Activated T-cell treated with anti-CD3 and anti-CD28 coated beads, Interleukin-2, amount 50 U/mL, for 4 hours (primary cell): Measurements from ENCODE around the gene CUX1. TPM values are rescaled to one million over a fixed set of nuclear protein-coding genes. Genes with fewer than 3 reads are reported as not detected.

ENCODE experiments used
- ATAC-seq, 2 donors: fragments of 200-7000 bp; cut with Tn5 transposase; one replicate each; pipeline ENCODE4 v1.10.0; 2021
- DNase-seq: peaks from one replicate; pipeline ENCODE4 v3.0.0-alpha.2; 2020
- H3K27me3 Mint-ChIP-seq: one replicate; pipeline ENCODE4 v1.8.0; 2021; ENCODE audit warnings: low read depth, mixed read lengths
- H3K36me3 Mint-ChIP-seq: one replicate; pipeline ENCODE4 v1.8.0; 2022; ENCODE audit warnings: mixed read lengths; ENCODE audit not compliant: insufficient read depth
- H3K4me1 Mint-ChIP-seq: one replicate; pipeline ENCODE4 v1.8.0; 2021; ENCODE audit warnings: low read depth, mixed read lengths
- H3K4me3 Mint-ChIP-seq: one replicate; pipeline ENCODE4 v1.8.0; 2021; ENCODE audit warnings: mild to moderate bottlenecking, moderate library complexity, mixed read lengths
- H3K9me3 Mint-ChIP-seq: one replicate; pipeline ENCODE4 v1.8.0; 2021; ENCODE audit warnings: mixed read lengths
- total RNA-seq, 3 donors: library from RNA; stranded (reverse); gene quantifications; one replicate each; pipeline ENCODE4 v1.2.1, GENCODE V29; 2021

Gene CUX1
- total RNA-seq, 3 donors from 2014 or later = 18.6 to 21.6 (median 20.7) TPM

DNA sequence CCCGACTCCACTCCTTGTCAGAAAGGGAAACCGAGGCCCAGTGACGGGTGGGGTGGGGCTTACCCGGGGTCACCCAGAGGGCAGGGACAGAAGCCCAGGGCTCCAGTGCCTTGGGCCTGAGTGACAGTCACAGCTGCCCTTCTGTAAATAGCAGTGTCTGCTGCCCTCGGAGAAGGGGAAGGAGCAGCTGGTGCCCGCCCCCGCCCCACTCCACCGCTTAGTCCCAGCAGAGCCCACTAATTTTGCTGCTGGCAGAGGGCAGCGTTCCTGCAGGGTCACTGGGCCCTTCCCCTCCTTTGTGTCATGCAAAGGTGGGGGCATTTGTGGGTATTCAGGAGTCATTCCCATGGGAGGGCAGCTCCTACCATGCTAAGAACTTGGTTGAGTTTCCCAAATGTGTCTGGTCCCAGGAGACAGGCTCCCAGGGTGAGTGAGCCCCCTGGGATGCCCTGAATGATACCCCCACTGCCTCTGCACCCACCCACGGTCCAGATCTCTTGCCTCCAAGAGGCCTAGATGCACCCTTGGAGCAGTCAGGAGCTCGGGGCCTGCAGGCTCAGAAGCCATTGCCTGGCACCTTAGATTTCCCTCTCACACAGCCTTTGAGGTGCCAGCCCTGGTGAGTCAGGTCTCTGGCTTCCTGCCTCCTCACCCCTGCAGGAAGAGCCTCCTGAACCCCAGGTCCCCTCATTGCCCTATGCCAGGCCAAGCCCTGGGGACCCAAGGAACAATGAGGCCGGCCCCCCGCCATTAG, 486.4 kb downstream of the CUX1 start:
- DNase-seq = no peak
- H3K4me1 Mint-ChIP-seq = peaks cover 12% of the 10 kb centered on the region
- H3K4me3 Mint-ChIP-seq = no peak overlapping the region
- no peaks in the 10 kb centered on the region for H3K9me3 Mint-ChIP-seq
- H3K36me3 Mint-ChIP-seq = no peaks in the 10 kb centered on the region
- no peak for ATAC-seq
- H3K27me3 Mint-ChIP-seq = no peaks in the 10 kb centered on the region

DNA sequence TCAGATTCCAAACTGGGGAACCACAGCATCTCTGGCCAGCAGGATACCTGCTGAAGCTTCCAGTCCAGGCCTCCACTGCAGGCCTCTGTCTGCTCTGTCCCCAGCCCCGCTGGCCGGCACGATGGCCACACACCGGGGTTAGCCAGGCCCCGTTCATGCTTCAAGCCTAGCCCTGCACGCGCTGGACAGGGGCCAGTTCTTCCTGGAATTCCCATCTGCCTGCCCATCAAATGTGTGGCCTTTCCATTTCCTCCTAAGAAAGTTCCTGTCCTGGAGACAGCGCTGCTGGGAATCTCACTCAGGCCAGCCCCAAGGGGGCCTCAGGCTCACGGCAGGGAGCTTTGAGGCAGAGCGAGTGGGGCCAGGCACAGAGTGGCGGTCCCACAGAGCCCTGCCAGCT, 487.2 kb downstream of the CUX1 start:
- Mint-ChIP-seq H3K27me3 (no peaks in the 10 kb centered on the region), H3K9me3 (no peaks in the 10 kb centered on the region), H3K4me1 (peaks cover 12% of the 10 kb centered on the region), H3K4me3 (no peak overlapping the region), H3K36me3 (no peaks in the 10 kb centered on the region)
- no peak for ATAC-seq
- DNase-seq = no peak

DNA sequence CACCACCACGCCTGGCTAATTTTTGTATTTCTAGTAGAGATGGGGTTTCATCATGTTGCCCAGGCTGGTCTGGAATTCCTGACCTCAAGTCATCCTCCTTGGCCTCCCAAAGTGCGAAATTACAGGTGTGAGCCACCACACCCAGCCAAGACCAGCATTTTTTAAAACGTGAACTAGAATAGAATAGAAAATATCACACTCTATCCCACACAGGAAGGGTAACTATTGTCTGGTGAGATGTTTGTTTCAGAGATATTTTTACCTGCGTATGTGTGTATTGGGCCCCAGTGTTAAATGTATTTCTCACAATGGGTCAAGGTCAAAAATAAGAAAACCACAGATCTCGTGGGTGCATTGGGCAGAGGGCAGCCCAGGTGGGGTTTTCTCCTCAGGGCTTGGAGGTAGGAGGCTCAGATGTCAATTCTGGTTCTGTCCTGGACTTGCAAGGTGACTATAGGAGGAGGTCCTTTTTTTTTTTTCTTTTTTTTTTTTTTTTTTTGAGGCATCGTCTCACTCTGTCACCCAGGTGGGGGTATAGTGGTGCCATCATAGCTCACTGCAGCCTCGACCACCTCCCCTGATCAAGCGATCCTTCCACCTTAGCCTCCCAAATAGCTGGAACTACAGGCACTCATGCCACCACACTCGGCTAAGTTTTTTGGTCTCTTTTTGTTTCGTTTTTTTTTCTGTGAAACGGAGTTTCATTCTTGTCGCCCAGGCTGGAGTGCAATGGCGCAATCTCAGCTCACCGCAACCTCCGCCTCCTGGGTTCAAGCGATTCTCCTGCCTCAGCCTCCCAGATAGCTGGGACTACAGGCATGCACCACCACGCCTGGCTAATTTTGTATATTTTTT, 488.2 kb downstream of the CUX1 start:
- no peaks in the 10 kb centered on the region for H3K36me3 Mint-ChIP-seq
- H3K4me1 Mint-ChIP-seq = peaks cover 12% of the 10 kb centered on the region
- ATAC-seq (no peak), DNase-seq (no peak)
- no peaks in the 10 kb centered on the region for H3K27me3 Mint-ChIP-seq
- no peak overlapping the region for H3K4me3 Mint-ChIP-seq
- H3K9me3 Mint-ChIP-seq = no peaks in the 10 kb centered on the region

DNA sequence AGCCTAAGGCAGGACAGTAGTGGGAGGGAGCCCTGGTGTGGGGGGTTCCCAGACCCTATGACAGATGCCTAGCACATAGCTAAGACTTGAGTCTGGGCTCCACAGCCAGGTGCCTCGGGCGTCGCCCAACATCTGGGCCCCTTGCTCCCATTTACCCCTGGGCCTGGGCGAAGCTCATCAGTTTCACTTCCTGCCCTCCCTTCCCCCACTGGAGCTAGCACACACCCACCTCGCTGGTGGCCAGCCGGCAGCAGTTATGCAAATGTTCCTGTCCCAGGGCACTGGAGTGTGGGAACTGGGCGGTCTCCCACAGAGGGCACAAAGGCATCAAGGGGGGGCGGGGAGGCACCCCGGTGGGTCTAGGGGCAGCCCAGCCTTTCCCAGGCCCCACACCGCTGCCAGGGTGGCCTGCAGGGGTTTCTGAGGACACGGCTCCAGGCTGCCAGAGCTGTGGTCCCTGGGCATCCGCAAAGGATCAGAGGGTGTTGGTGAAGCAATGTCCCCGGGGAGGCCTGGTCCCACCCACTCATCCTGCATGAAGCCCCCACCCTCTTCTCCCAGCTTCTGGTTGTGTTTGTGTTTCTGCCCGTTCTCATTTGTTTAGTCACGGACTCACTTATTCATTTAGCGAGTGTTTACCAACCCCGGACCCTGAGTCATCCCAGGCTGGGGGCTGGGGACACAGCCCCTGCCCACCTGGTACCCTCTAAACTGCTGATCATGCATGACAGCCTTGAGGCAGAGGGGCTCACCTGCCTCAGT, 489.7 kb downstream of the CUX1 start:
- DNase-seq = no peak
- Mint-ChIP-seq H3K4me1 (peaks cover 12% of the 10 kb centered on the region), H3K9me3 (no peaks in the 10 kb centered on the region), H3K4me3 (no peak overlapping the region), H3K36me3 (no peaks in the 10 kb centered on the region), H3K27me3 (no peaks in the 10 kb centered on the region)
- ATAC-seq = peak; percentile 49 to 64

DNA sequence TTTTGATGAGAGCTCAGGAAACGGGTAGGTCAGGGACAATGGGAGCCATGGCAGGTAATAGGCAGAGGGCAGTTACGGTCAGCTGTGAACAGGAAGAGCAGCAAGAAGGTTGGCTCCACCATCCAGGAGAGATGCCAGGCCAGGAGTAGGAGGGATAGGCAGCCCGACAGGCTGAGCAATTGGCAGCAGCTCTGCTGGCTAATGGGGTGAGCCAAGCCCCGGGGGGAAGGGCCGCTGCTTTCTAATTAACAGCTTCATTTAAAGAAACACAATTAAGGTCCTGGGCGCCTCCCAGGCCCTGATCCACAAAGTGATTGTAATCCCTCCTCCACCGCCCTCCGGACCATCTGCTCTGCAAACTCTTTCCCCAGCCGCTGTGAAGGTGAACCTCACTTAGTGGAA, 493.0 kb downstream of the CUX1 start:
- DNase-seq (no peak), ATAC-seq (no peak)
- no peaks in the 10 kb centered on the region for H3K27me3 Mint-ChIP-seq
- no peak overlapping the region for H3K4me3 Mint-ChIP-seq
- no peaks in the 10 kb centered on the region for H3K36me3 Mint-ChIP-seq
- H3K4me1 Mint-ChIP-seq = peaks cover 11% of the 10 kb centered on the region
- H3K9me3 Mint-ChIP-seq = no peaks in the 10 kb centered on the region

DNA sequence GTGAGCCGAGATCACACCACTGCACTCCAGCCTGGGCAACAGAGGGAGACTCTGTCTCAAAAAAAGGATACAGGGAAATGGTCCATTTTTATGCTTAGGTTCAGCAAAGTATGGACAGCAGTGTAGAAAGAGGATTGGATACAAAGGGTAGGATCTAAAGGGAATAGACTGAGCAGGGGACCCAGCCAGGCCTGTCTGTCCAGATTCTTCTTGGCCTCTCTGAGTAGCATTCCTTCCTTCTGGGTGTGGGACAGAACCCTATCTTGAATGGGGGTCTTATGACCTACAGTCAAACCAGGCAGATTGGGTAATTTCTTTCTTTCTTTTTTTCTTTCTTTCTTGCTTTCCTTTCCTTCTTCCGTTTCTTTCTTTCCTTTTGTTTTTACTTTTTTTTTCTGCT, 494.9 kb downstream of the CUX1 start:
- Mint-ChIP-seq H3K27me3 (no peaks in the 10 kb centered on the region), H3K4me3 (no peak overlapping the region), H3K36me3 (no peaks in the 10 kb centered on the region), H3K9me3 (no peaks in the 10 kb centered on the region), H3K4me1 (peaks cover 2% of the 10 kb centered on the region)
- no peak for DNase-seq
- ATAC-seq = no peak

DNA sequence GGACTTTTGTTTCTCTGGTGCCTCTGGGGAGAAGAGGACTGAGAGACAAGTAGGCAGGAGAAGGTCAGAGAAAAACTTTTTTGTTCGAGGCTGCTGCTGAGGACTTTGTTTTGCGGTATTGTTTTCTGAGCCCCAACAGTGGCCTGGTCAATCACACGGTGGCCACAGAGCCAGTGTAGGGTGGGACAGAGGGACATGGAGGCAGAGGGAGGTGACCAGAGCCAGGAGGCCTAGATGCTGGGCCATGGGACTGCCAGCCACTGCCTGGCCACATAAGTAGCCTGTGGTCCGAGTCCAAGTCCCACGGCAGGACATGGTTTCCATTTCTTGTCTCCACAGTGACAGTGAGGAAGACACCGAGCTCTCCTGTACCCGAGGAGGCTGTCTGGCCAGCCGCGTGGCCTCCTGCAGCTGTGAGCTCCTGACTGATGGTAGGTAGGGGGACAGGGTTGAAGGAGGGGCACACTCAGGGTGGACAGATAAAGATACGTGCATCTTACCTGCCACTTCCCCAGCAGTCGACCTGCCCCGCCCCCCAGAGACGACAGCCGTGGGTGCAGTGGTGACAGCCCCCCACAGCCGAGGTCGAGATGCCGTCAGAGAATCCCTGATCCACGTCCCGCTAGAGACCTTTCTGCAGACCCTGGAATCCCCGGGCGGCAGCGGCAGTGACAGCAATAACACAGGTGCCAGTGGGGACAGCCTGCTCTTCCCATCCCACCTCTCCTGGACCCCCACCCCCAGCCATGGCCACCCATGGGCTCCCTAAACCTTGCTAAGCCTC, 496.8 kb downstream of the CUX1 start:
- Mint-ChIP-seq H3K36me3 (no peaks in the 10 kb centered on the region), H3K27me3 (no peaks in the 10 kb centered on the region), H3K9me3 (no peaks in the 10 kb centered on the region), H3K4me3 (no peak overlapping the region), H3K4me1 (no peaks in the 10 kb centered on the region)
- no peak for DNase-seq
- ATAC-seq = no peak

DNA sequence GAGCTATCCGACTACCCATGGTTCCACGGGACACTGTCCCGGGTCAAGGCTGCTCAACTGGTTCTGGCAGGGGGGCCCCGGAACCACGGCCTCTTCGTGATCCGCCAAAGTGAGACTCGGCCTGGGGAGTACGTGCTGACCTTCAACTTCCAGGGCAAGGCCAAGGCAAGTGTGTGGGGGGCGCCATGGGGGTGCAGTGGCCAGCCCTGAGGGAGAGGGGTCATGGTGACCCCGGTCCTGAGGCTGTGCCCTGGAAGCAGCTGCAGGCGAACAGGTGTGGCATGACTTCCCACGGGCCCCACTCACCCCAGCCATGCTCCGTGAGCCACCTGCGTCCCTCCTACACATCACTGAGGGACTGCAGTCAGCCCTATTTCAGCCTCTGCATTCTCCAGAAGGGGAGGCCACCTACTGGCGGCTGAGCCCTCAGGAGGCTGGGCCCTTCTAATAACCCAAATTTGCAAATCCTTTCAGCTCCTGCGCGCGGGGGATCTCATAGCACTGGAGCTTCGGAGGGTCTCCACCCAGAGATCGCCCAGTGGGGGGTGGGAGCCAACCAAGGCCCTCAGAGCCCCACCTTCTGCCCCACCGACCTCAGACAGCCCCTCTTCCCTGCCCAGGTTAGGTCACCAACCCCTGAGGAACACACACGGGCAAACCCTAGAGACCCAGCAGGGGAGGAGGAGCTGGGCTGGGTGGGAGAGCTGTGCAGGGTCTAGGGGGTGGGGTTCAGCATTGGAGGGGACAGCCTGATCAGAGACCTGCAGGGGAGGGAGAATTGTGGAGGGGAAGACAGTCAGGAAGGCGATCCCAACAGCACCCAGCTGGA, 500.0 kb downstream of the CUX1 start:
- H3K4me3 Mint-ChIP-seq = no peak overlapping the region
- H3K36me3 Mint-ChIP-seq = no peaks in the 10 kb centered on the region
- peaks cover 2% of the 10 kb centered on the region for H3K27me3 Mint-ChIP-seq
- ATAC-seq (no peak), DNase-seq (no peak)
- no peaks in the 10 kb centered on the region for H3K9me3 Mint-ChIP-seq
- H3K4me1 Mint-ChIP-seq = no peaks in the 10 kb centered on the region

DNA sequence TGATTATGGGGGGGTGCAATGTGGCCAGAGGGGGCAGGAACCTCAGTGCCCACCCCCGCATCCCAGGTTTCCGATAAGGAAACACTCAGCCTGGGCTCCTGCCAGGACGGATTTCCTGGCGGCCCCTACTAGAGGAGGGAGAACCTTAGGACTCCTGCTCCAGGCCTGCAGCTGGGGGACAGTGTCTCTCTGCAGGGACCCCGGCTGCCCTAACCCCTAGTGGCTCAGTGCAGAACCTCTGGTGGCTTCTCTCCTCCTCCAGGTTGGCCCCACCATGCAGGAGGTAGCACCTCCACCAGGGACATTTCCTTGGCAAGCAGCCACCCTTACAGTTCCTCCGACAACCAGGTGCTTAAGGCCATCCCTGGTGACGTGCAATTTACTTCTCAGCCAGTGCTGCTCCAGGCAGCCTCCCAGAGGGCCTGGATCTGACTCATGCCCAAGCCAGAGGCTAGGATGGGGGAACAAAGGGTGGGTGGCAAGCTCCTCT, 501.1 kb downstream of the CUX1 start:
- ATAC-seq (no peak), DNase-seq (no peak)
- Mint-ChIP-seq H3K4me1 (no peaks in the 10 kb centered on the region), H3K4me3 (no peak overlapping the region), H3K27me3 (peaks cover 6% of the 10 kb centered on the region), H3K36me3 (no peaks in the 10 kb centered on the region), H3K9me3 (no peaks in the 10 kb centered on the region)

DNA sequence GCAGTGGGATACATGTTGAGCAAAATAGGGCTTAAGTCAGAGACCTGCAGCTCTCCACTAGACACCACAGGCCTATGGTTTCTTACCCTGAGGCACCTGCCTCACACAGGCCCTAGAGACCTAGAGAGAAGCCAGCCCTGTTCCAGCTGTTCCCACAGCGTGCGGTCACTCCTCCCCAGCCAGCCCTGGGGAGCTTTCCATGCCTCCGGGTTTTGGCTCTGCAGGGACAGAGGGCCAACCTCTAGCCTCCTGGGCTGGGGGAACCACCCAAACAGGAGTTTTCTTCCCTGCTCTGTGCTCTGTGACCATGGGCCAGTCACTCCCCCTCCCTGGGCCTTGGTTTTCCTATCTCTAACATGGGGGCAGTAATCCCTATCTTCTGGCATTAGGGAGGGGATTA, 502.2 kb downstream of the CUX1 start:
- Mint-ChIP-seq H3K9me3 (no peaks in the 10 kb centered on the region), H3K27me3 (peaks cover 6% of the 10 kb centered on the region), H3K36me3 (no peaks in the 10 kb centered on the region), H3K4me3 (no peak overlapping the region), H3K4me1 (no peaks in the 10 kb centered on the region)
- no peak for DNase-seq
- ATAC-seq = no peak

DNA sequence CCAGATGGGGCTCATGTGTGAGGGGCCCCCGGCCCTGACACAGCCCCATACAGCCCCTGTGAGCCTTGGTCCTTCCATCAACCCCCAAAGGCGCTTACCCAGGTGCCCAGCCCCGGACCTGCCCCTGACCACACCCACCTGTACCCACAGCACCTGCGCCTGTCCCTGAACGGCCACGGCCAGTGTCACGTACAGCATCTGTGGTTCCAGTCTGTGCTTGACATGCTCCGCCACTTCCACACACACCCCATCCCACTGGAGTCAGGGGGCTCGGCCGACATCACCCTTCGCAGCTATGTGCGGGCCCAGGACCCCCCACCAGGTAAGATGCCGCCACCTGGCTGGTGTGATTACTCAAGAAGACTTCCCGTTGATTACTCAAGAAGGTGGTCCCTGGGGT, 502.8 kb downstream of the CUX1 start:
- H3K9me3 Mint-ChIP-seq = no peaks in the 10 kb centered on the region
- no peak overlapping the region for H3K4me3 Mint-ChIP-seq
- H3K36me3 Mint-ChIP-seq = no peaks in the 10 kb centered on the region
- H3K27me3 Mint-ChIP-seq = peaks cover 9% of the 10 kb centered on the region
- no peak for DNase-seq
- ATAC-seq = no peak
- H3K4me1 Mint-ChIP-seq = no peaks in the 10 kb centered on the region

DNA sequence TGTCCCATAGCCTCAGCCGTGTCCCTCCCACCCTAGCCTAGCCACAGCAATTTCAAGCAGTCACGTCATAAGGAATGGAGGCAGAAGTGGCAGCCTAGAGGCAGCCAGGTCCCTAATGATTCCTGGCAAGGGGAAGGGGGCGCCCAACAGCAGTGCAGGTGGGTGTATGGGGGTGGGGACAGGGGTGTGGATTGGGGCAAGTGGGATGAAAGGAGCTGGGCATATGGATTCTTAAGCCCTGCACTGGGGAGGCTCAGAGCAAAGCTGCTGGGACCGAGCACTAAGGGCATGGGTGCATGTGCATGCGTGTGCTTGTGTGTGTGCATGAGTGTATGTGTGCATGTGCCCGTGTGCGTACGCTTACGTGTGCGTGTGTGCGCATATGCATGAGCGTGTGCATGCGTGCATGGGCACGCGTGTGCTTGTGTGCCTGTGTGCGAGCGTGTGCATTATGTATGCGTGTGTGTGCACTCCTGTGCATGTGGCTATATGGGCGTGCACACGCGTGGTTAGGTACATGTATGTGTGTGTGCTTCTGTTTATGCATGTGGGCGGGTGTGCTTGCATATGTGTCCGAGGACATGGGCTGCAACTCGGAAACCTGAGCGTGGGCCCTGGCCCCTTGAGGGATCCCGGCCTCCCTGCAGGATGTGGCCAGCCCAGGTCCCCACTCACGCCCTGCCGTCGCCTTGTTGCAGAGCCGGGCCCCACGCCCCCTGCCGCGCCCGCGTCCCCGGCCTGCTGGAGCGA, 503.4 kb downstream of the CUX1 start:
- no peak for ATAC-seq

More for the DNA sequence above, 503.4 kb downstream of the CUX1 start:
- H3K36me3 Mint-ChIP-seq = no peaks in the 10 kb centered on the region
- no peak for DNase-seq
- no peaks in the 10 kb centered on the region for H3K4me1 Mint-ChIP-seq
- peaks cover 9% of the 10 kb centered on the region for H3K27me3 Mint-ChIP-seq
- H3K9me3 Mint-ChIP-seq = no peaks in the 10 kb centered on the region
- H3K4me3 Mint-ChIP-seq = no peak overlapping the region
